Activated CD8-positive, alpha-beta T cell treated with anti-CD3 and anti-CD28 coated beads, Interleukin-2, amount 10 ng/mL, durations not matched to agents 7 days and 5 days (primary cell): ENCODE results near the gene FAM227B. TPM values are rescaled to one million over a fixed set of nuclear protein-coding genes. Genes with fewer than 3 reads are reported as not detected.

ENCODE experiments used
- ATAC-seq: fragments of 150-1000 bp; cut with Tn5 transposase; one replicate; pipeline ENCODE4 v1.10.0; 2021; ENCODE audit warnings: moderate library complexity
- CTCF ChIA-PET: fragments of 350-600 bp; sonication (Branson Sonifier 250); formaldehyde crosslinking; loops from one replicate; lab custom pipeline; 2021; ENCODE audit warnings: antibody characterized with exemption; lab: Charles Lee
- POLR2A ChIA-PET: fragments of 350-600 bp; sonication (Branson Sonifier 250); formaldehyde crosslinking; loops from one replicate; lab custom pipeline; 2021; ENCODE audit warnings: antibody characterized with exemption; lab: Charles Lee
- DNase-seq: peaks from one replicate; pipeline ENCODE4 v3.0.0-alpha.2; 2020
- H3K27ac Mint-ChIP-seq: one replicate; pipeline ENCODE4 v1.8.0; 2021; ENCODE audit warnings: mild to moderate bottlenecking, mixed read lengths
- H3K27me3 Mint-ChIP-seq: one replicate; pipeline ENCODE4 v1.8.0; 2021; ENCODE audit warnings: low read depth, mixed read lengths
- H3K36me3 Mint-ChIP-seq: one replicate; pipeline ENCODE4 v1.8.0; 2021; ENCODE audit warnings: low read depth, mixed read lengths
- H3K4me1 Mint-ChIP-seq: one replicate; pipeline ENCODE4 v1.8.0; 2021; ENCODE audit warnings: low read depth, mixed read lengths
- H3K4me3 Mint-ChIP-seq: one replicate; pipeline ENCODE4 v1.8.0; 2021; ENCODE audit warnings: mild to moderate bottlenecking, mixed read lengths
- H3K9me3 Mint-ChIP-seq: one replicate; pipeline ENCODE4 v1.8.0; 2022; ENCODE audit warnings: mixed read lengths; ENCODE audit not compliant: insufficient read depth
- total RNA-seq, 2 experiments: library from RNA; stranded (reverse); gene quantifications; one replicate each; pipeline ENCODE4 v1.2.3, GENCODE V29; 2021

FAM227B gene
- total RNA-seq, 2 experiments from 2014 or later = 3.2 to 3.7 TPM

- H3K36me3 Mint-ChIP-seq = peaks cover 19% of the 10 kb centered on the region
- H3K27ac Mint-ChIP-seq = no peak overlapping the region
- POLR2A ChIA-PET = no interaction called here
- H3K9me3 Mint-ChIP-seq = no peaks in the 10 kb centered on the region
- no peaks in the 10 kb centered on the region for H3K4me1 Mint-ChIP-seq
- no peaks in the 10 kb centered on the region for H3K27me3 Mint-ChIP-seq
- no peak overlapping the region for H3K4me3 Mint-ChIP-seq
- DNase-seq = no peak
- CTCF ChIA-PET = no interaction called here
- no peak for ATAC-seq
These were observed 341.9 kb downstream of the FAM227B start for GRCh38 chr15:49278751-49279150.

Other genes with a start within 250 kb of the FAM227B start
- under 1 TPM in 1 of 2 experiments, not detected in 1; 0.11 TPM for gene FGF7, start 197.6 kb downstream of the FAM227B start, total RNA-seq
- 10 to 100 TPM; 16.1 to 18.0 TPM for gene DTWD1, start 230 bp upstream of the FAM227B start, total RNA-seq